ENCODE data around the gene LAMA3.

LAMA3 gene

GRCh38 chr18:23853448-23854195, 164.4 kb downstream of the LAMA3 start:
- Histone ChIP-seq H4K20me1 (no peaks in the 10 kb centered on the region), H3K4me2 (peak overlapping the region; percentile 10 to 82 (median 52); a peak in 20 of 22 replicates), H3K27me3 (no peaks in the 10 kb centered on the region), H3K36me3 (peaks cover 0 to 19% (median 0%) of the 10 kb centered on the region in 11 experiments; a peak in 7 of 22 replicates), H3K27ac (peak overlapping the region in 8 of 11 experiments; percentile 10 to 66 (median 46); a peak in 13 of 22 replicates), H3K9ac (peak overlapping the region in 1 of 11 experiments; percentile 31; a peak in 1 of 22 replicates), H3K9me3 (replicated peaks in 1 of 11) (peaks cover 0 to 11% (median 0%) of the 10 kb centered on the region in 11 experiments; a peak in 9 of 22 replicates), H3K4me3 (no peak overlapping the region; a peak in 1 of 20 replicates), H3K4me1 (peaks cover 31 to 79% (median 62%) of the 10 kb centered on the region in 10 experiments)
- no peak for TF ChIP-seq Cebpa-rat (IDR thresholded peaks at IDR 0.05)

- Histone ChIP-seq H3K4me1 (peaks cover 47 to 95% (median 75%) of the 10 kb centered on the region in 10 experiments), H3K4me2 (peak overlapping the region in 9 of 11 experiments; percentile 6 to 72 (median 51); a peak in 15 of 22 replicates), H3K4me3 (no peak overlapping the region), H3K36me3 (peaks cover 0 to 19% (median 0%) of the 10 kb centered on the region in 11 experiments; a peak in 7 of 22 replicates), H3K27ac (peak overlapping the region in 7 of 11 experiments; percentile 27 to 98 (median 57); a peak in 11 of 22 replicates), H3K9ac (no peak overlapping the region), H3K9me3 (replicated peaks in 1 of 11) (peaks cover 0 to 12% (median 0%) of the 10 kb centered on the region in 11 experiments; a peak in 9 of 22 replicates), H3K27me3 (no peaks in the 10 kb centered on the region), H4K20me1 (no peaks in the 10 kb centered on the region)
- no peak for TF ChIP-seq Cebpa-rat (IDR thresholded peaks at IDR 0.05)
Measured at GRCh38 chr18:23855721-23856120, 166.5 kb downstream of the LAMA3 start.

- H3K9ac ChIP-seq = peak overlapping the region in 2 of 11 experiments; percentile 2 to 23; a peak in 4 of 22 replicates
Measured at GRCh38 chr18:23856466-23857163, 167.4 kb downstream of the LAMA3 start.

GRCh38 chr18:23857164-23857552, 167.9 kb downstream of the LAMA3 start:
- no peak overlapping the region for H3K4me3 ChIP-seq
- H3K9me3 ChIP-seq (replicated peaks in 1 of 11) = peaks cover 0 to 12% (median 0%) of the 10 kb centered on the region in 11 experiments; a peak in 9 of 22 replicates
- no peaks in the 10 kb centered on the region for H4K20me1 ChIP-seq
- peak overlapping the region in 8 of 11 experiments; percentile 52 to 100 (median 80); a peak in 16 of 22 replicates for H3K27ac ChIP-seq
- H3K9ac ChIP-seq = no peak overlapping the region; a peak in 1 of 22 replicates
- H3K36me3 ChIP-seq = peaks cover 0 to 19% (median 0%) of the 10 kb centered on the region in 11 experiments; a peak in 7 of 22 replicates
- no peak for TF ChIP-seq Cebpa-rat (IDR thresholded peaks at IDR 0.05)
- peak overlapping the region in 9 of 11 experiments; percentile 43 to 72 (median 54); a peak in 18 of 22 replicates for H3K4me2 ChIP-seq
- H3K4me1 ChIP-seq = peaks cover 61 to 98% (median 78%) of the 10 kb centered on the region in 10 experiments
- H3K27me3 ChIP-seq = no peaks in the 10 kb centered on the region

More at GRCh38 chr18:23856466-23857163, 167.4 kb downstream of the LAMA3 start:
- H3K36me3 ChIP-seq = peaks cover 0 to 19% (median 0%) of the 10 kb centered on the region in 11 experiments; a peak in 7 of 22 replicates
- peaks cover 56 to 98% (median 75%) of the 10 kb centered on the region in 10 experiments for H3K4me1 ChIP-seq
- H3K4me3 ChIP-seq = no peak overlapping the region
- peak overlapping the region in 10 of 11 experiments; percentile 6 to 72 (median 52); a peak in 20 of 22 replicates for H3K4me2 ChIP-seq
- H3K27me3 ChIP-seq = no peaks in the 10 kb centered on the region
- TF ChIP-seq Cebpa-rat (IDR thresholded peaks at IDR 0.05) = no peak
- peak overlapping the region in 9 of 11 experiments; percentile 12 to 100 (median 63); a peak in 17 of 22 replicates for H3K27ac ChIP-seq
- peaks cover 0 to 12% (median 0%) of the 10 kb centered on the region in 11 experiments; a peak in 9 of 22 replicates for H3K9me3 ChIP-seq (replicated peaks in 1 of 11)
- no peaks in the 10 kb centered on the region for H4K20me1 ChIP-seq

GRCh38 chr18:23857756-23858155, 168.5 kb downstream of the LAMA3 start:
- H3K36me3 ChIP-seq = peaks cover 0 to 19% (median 0%) of the 10 kb centered on the region in 11 experiments; a peak in 7 of 22 replicates
- no peaks in the 10 kb centered on the region for H4K20me1 ChIP-seq
- peak overlapping the region in 3 of 11 experiments; percentile 54 to 72 (median 59); a peak in 3 of 22 replicates for H3K4me2 ChIP-seq
- peaks cover 0 to 12% (median 0%) of the 10 kb centered on the region in 11 experiments; a peak in 9 of 22 replicates for H3K9me3 ChIP-seq (replicated peaks in 1 of 11)
- H3K27ac ChIP-seq = peak overlapping the region in 8 of 11 experiments; percentile 52 to 100 (median 80); a peak in 10 of 22 replicates
- no peak overlapping the region for H3K9ac ChIP-seq
- no peaks in the 10 kb centered on the region for H3K27me3 ChIP-seq
- H3K4me3 ChIP-seq = no peak overlapping the region
- no peak for TF ChIP-seq Cebpa-rat (IDR thresholded peaks at IDR 0.05)
- peaks cover 62 to 98% (median 79%) of the 10 kb centered on the region in 10 experiments for H3K4me1 ChIP-seq

GRCh38 chr18:23859466-23860336, 170.4 kb downstream of the LAMA3 start:
- H3K4me1 ChIP-seq = peaks cover 68 to 98% (median 85%) of the 10 kb centered on the region in 10 experiments
- H4K20me1 ChIP-seq = no peaks in the 10 kb centered on the region
- H3K4me3 ChIP-seq = no peak overlapping the region
- TF ChIP-seq Cebpa-rat (IDR thresholded peaks at IDR 0.05) = peak in 4 of 11 experiments; percentile 19 to 29 (median 26); a peak in 1 of 22 replicates
- H3K9me3 ChIP-seq (replicated peaks in 1 of 11) = peaks cover 0 to 12% (median 0%) of the 10 kb centered on the region in 11 experiments; a peak in 5 of 22 replicates
- peaks cover 0 to 19% (median 0%) of the 10 kb centered on the region in 11 experiments; a peak in 7 of 22 replicates for H3K36me3 ChIP-seq
- H3K4me2 ChIP-seq = peak overlapping the region; percentile 20 to 94 (median 83); a peak in 20 of 22 replicates
- H3K27ac ChIP-seq = peak overlapping the region in 9 of 11 experiments; percentile 88 to 100 (median 98); a peak in 18 of 22 replicates
- no peaks in the 10 kb centered on the region for H3K27me3 ChIP-seq
- H3K9ac ChIP-seq = peak overlapping the region in 8 of 11 experiments; percentile 19 to 90 (median 82); a peak in 10 of 22 replicates

GRCh38 chr18:23861326-23861725, 172.1 kb downstream of the LAMA3 start:
- Histone ChIP-seq H4K20me1 (no peaks in the 10 kb centered on the region), H3K4me2 (peak overlapping the region; percentile 60 to 94 (median 83)), H3K9ac (peak overlapping the region in 10 of 11 experiments; percentile 19 to 91 (median 86); a peak in 19 of 22 replicates), H3K27me3 (no peaks in the 10 kb centered on the region), H3K9me3 (replicated peaks in 1 of 11) (peaks cover 0 to 12% (median 0%) of the 10 kb centered on the region in 11 experiments; a peak in 5 of 22 replicates), H3K4me3 (peak overlapping the region in 5 of 10 experiments; percentile 20 to 35 (median 31); a peak in 7 of 20 replicates), H3K36me3 (peaks cover 0 to 19% (median 0%) of the 10 kb centered on the region in 11 experiments; a peak in 7 of 22 replicates), H3K4me1 (peaks cover 79 to 99% (median 87%) of the 10 kb centered on the region in 10 experiments), H3K27ac (peak overlapping the region in 10 of 11 experiments; percentile 69 to 100 (median 98); a peak in 19 of 22 replicates)
- TF ChIP-seq Cebpa-rat (IDR thresholded peaks at IDR 0.05) = no peak

Measured in BLaER1 treated with 17β-estradiol and CSF1 and Interleukin-3, amounts not matched to agents 10 nM and 100 nM (cell line).